Measurements from ENCODE around the gene TRIM63.

DNA sequence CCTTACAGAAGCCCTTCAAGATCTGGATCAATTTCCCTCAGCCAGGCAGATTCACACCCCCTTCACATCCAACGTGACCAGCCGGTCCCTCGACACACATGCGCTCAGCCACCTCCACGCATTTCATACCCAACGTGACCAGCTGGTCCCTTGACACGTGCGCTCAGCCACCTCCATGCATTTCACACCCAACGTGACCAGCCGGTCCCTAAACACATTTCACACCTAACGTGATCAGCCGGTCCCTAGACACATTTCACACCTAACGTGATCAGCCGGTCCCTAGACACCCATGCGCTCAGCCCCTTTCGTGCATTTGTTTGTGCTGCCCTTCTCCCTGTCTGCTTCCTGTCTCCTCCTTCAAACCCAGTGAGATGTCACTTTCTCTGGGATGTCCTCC lies 60.7 kb downstream of the TRIM63 start:
- TF ChIP-seq, protein P1, sequence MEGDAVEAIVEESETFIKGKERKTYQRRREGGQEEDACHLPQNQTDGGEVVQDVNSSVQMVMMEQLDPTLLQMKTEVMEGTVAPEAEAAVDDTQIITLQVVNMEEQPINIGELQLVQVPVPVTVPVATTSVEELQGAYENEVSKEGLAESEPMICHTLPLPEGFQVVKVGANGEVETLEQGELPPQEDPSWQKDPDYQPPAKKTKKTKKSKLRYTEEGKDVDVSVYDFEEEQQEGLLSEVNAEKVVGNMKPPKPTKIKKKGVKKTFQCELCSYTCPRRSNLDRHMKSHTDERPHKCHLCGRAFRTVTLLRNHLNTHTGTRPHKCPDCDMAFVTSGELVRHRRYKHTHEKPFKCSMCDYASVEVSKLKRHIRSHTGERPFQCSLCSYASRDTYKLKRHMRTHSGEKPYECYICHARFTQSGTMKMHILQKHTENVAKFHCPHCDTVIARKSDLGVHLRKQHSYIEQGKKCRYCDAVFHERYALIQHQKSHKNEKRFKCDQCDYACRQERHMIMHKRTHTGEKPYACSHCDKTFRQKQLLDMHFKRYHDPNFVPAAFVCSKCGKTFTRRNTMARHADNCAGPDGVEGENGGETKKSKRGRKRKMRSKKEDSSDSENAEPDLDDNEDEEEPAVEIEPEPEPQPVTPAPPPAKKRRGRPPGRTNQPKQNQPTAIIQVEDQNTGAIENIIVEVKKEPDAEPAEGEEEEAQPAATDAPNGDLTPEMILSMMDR (IDR thresholded peaks at IDR 0.05), result no peak
- no peak for TF ChIP-seq ZNF138 (CRISPR knock-in tag; conservative IDR thresholded peaks at IDR 0.05)
